GM19328 (cell line): ENCODE measurements around the gene HCK.
"Not testable (repeated sequence)": the region's sequence is repeated elsewhere in the genome, so short reads cannot be mapped to it uniquely, and the experiment has no call there.

Experiments
- ATAC-seq: cut with Tn5 transposase; IDR thresholded peaks from one replicate; pipeline ENCODE4 v1.9.1; 2021; ENCODE audit warnings: mild to moderate bottlenecking, moderate library complexity; ENCODE audit not compliant: unreplicated experiment

Gene HCK

GRCh38 chr20:32028647-32029372 lies 23.2 kb upstream of the HCK start:
- ATAC-seq: no peak

GRCh38 chr20:32029561-32029960 lies 22.5 kb upstream of the HCK start:
- no peak for ATAC-seq

- ATAC-seq: no peak
Measured at GRCh38 chr20:32031007-32031958, 20.8 kb upstream of the HCK start.

GRCh38 chr20:32033316-32033715 lies 18.7 kb upstream of the HCK start:
- no peak for ATAC-seq

GRCh38 chr20:32033721-32034120 lies 18.3 kb upstream of the HCK start:
- ATAC-seq: not testable (repeated sequence)

GRCh38 chr20:32034581-32035425 lies 17.2 kb upstream of the HCK start:
- no peak for ATAC-seq

GRCh38 chr20:32035426-32035779 lies 16.6 kb upstream of the HCK start:
- ATAC-seq: no peak

GRCh38 chr20:32036252-32036651 lies 15.8 kb upstream of the HCK start:
- no peak for ATAC-seq

- ATAC-seq: no peak
Measured at GRCh38 chr20:32036716-32037485, 15.1 kb upstream of the HCK start.

GRCh38 chr20:32037929-32038328 lies 14.1 kb upstream of the HCK start:
- no peak for ATAC-seq

- ATAC-seq: no peak
Measured at GRCh38 chr20:32040142-32040953, 11.7 kb upstream of the HCK start.

- no peak for ATAC-seq
Measured at GRCh38 chr20:32045999-32046398, 6.0 kb upstream of the HCK start.

GRCh38 chr20:32050324-32050841 lies 1.7 kb upstream of the HCK start:
- no peak for ATAC-seq

GRCh38 chr20:32050851-32051556 lies 1.0 kb upstream of the HCK start:
- ATAC-seq: no peak

- ATAC-seq: no peak
Measured at GRCh38 chr20:32051720-32052089, 337 bp upstream of the HCK start.

- no peak for ATAC-seq
Measured at GRCh38 chr20:32052778-32053362, 828 bp downstream of the HCK start.

- no peak for ATAC-seq
Measured at GRCh38 chr20:32053648-32054047, 1.6 kb downstream of the HCK start.

- no peak for ATAC-seq
Measured at GRCh38 chr20:32056708-32057483, 4.9 kb downstream of the HCK start.
